B cell (primary cell): Measurements from ENCODE around the gene HLA-DOB.

Experiments used
- CTCF ChIP-seq: fragments of 200-600 bp; IDR thresholded peaks from one replicate; pipeline ENCODE4 v1.8.0; 2022; ENCODE audit warnings: antibody characterized with exemption, mild to moderate bottlenecking
- EZH2 ChIP-seq: IDR thresholded peaks from 2 replicates; pipeline ENCODE4 v1.6.1; 2012; ENCODE audit warnings: borderline replicate concordance, low read depth, mild to moderate bottlenecking, moderate library complexity, low read length; ENCODE audit not compliant: insufficient read depth, poor library complexity, severe bottlenecking

- TF ChIP-seq EZH2, result no peak
- TF ChIP-seq CTCF, result no peak
These were observed 23.9 kb upstream of the HLA-DOB start for GRCh38 chr6:32840604-32841246.
